GM10266 (cell line): ENCODE data around the gene PFKFB3.
A peak's percentile ranks its signal among the peaks of the same experiment; 100 is the strongest.

Experiments
- DNase-seq: peaks from one replicate; pipeline ENCODE4 v3.0.0; 2012; ENCODE audit errors: extremely low spot score
- CTCF ChIP-seq: IDR thresholded peaks from 2 replicates; pipeline ENCODE4 v1.5.1; 2012; ENCODE audit warnings: mild to moderate bottlenecking, low read depth; ENCODE audit not compliant: control insufficient read depth, insufficient read depth; ENCODE audit errors: missing control alignments

Gene PFKFB3

DNA sequence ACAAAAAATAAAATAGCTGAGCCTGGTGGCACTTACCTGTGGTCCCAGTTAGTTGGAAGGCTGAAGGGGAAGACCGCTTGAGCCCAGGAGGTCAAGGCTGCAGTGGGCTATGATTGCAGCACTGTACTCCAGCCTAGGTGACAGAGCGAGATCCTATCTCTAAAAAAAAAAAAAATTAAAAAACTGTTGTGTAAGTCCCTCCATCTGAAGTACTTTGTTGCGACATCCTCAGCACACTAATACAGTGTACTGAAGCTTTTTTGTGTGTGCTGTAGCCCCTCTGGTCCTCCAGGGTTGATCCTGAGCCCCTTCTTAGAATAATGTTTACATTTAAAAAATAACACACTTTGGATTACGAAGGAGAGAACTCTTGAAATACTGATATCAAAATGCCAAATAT lies 71.3 kb downstream of the PFKFB3 start:
- DNase-seq: no peak
- no peak for TF ChIP-seq CTCF

GRCh38 chr10:6274484-6274883 lies 71.8 kb downstream of the PFKFB3 start:
- no peak for TF ChIP-seq CTCF
- no peak for DNase-seq

DNA sequence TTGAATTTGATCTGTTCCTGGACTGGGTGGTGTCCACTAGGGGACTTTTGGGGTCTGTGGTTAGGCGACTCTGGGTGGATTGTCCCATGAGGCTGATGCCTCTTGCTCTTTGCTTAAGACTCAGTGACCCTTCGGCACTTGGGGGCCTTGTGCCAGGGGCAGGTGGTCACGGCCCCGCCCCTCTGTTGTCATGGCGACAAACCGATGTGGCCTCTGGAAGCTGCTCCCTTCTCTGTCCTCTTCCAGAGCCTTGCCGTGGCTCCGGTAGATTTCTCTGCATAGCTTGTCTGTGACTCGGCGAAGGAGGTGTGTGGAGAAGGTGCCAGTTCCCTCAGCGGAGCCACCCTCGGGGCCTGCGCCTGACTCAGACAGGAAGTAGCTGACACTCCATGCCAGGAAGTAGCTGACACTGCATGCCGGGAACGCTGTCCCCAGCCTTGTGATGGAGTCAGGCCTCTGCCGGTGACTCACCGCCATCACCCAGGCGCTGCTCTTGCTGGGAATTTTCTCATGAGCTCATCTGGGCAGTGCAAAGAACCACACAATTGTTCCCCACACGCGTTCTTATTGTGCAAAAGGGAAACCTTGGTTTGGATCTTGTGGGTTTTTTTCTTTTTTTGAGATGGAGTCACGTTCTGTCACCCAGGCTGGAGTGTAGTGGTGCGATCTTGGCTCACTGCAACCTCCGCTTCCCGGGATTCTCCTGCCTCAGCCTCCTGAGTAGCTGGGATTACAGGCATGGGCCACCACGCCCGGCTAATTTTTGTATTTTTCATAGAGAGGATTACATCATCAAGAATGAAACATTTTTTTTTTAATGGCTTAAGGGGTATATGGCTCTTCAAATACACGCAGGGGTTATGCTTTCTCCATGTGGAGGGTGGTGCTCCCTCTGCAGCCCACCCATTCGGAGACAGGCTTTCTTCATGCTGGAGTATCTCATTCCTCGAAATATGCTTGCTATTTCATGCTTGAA lies 72.6 kb downstream of the PFKFB3 start:
- DNase-seq: peak; percentile 63
- no peak for TF ChIP-seq CTCF

DNA sequence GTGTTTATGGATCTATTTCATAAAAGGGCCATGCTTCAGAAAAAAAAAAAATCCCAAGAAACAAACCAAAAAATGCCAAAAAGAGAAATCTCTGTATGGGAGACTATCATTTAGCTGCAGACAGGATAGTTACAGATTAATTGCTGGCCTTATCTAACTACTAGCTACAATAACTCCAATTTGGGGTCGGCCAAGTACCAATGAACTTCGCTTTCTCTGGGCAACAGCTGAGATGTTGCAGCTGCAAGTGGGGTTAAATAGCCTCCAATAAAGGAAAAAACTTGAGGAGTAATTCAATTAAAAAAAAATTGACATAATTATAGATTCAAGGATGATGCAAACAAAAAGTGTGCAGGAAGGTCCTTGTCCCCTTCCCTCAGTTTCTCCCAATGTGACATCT lies 73.6 kb downstream of the PFKFB3 start:
- no peak for DNase-seq
- TF ChIP-seq CTCF: no peak

DNA sequence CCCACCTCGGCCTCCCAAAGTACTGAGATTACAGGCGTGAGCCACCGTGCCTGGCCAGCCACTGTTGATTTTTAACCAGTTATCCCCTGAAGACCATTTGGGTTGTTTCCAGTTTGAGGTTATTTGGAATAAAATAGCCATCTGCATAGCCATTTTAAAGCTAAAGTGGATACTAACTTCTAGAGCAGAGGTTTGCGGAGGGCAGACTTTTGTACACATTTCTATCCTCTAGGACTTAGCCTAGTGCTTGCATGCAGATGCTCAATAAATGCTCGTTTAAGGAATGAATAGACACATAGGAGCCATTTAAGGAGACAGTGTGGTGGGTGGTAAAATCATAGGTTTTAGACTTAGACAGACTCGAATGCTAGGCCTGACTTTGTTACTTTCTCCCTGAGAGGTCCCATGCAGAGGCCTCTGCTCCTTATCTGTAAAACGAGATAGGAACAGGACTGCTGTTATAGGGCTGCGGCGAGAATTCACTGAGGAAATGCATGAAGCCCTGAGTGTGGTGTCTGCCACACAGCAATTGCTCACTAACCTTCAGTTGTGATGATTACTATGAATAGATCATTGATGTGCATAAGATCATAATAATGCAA lies 75.9 kb downstream of the PFKFB3 start:
- TF ChIP-seq CTCF: no peak
- DNase-seq: no peak

DNA sequence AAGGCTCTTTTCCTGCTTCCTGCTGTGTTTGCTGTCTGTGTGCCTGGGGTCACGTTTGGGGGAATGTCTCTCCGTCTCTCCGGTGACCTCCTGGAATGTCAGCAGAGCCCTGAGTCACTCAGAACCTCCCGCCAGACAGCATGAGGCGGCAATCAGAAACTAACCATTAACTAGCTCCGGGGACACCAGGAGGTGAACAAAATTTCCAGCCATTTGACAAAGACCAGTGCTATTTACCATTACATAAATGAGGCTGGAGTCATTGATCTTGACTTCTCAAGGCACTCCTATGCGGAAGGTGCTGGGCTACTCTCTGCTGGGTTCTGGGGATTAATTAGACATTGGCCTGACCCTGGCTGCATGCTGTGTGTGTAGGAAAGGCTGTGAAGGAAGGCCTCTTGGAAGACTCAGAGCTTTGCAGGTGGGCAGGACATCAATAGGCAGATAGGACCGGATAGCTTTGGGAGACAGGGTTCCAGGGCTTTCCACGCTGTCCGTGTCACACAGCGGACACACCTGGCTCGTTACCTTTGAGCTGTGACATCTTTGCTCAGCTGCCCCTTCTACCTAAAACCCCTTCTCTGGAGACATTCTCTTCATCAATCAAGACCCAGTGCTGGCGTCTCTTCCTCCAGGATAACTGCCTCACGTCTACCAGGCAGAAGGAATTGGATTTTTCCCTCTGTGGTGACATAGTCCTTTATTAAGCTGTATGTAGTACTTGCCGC lies 77.0 kb downstream of the PFKFB3 start:
- no peak for DNase-seq
- no peak for TF ChIP-seq CTCF
